GM21447 (cell line): ENCODE results near the gene CINP.
"Not testable (repeated sequence)": the region's sequence is repeated elsewhere in the genome, so short reads cannot be mapped to it uniquely, and the experiment has no call there.

Source experiments
- ATAC-seq: cut with Tn5 transposase; IDR thresholded peaks from one replicate; pipeline ENCODE4 v1.9.1; 2021; ENCODE audit not compliant: unreplicated experiment

CINP gene

GRCh38 chr14:102321456-102322422, 41.0 kb downstream of the CINP start:
- no peak for ATAC-seq

- ATAC-seq: no peak
Measured at GRCh38 chr14:102320671-102321455, 41.8 kb downstream of the CINP start.

- ATAC-seq: peak; percentile 11
Measured at GRCh38 chr14:102320033-102320660, 42.5 kb downstream of the CINP start.

- ATAC-seq: peak; percentile 45
Measured at GRCh38 chr14:102319351-102320032, 43.2 kb downstream of the CINP start, which contains the start of gene ZNF839. Gene ZNF839 (plus strand): TSS chr14:102319746. CDS start chr14:102319766, 20 bp downstream.

DNA sequence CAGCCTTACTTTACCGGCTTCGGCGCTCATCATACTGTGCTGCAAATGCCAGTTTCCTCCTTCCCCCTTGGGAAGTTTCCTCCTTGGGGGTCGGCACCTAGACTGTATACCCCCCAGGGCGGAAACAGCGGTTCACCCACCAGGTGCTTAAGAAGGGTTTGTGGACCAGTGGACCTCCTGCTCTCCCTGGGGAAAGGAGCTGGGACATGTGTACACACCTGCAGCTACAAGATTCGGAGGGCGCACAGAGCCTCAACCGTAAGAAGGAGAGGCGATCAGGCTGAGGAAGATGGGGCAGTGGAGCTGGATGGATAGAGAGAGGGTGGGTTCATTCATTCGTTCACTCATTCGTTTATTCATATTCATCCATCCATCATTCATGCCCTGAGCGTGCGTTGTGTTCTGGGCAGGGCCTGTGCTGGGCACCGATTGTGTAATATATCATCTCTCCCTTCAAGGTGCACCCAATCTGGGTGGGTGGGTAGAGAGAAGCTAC, 43.9 kb downstream of the CINP start:
- ATAC-seq: no peak

- ATAC-seq: no peak
Measured at GRCh38 chr14:102317564-102318248, 45.0 kb downstream of the CINP start.

GRCh38 chr14:102316743-102317563, 45.7 kb downstream of the CINP start:
- peak; percentile 56 for ATAC-seq

DNA sequence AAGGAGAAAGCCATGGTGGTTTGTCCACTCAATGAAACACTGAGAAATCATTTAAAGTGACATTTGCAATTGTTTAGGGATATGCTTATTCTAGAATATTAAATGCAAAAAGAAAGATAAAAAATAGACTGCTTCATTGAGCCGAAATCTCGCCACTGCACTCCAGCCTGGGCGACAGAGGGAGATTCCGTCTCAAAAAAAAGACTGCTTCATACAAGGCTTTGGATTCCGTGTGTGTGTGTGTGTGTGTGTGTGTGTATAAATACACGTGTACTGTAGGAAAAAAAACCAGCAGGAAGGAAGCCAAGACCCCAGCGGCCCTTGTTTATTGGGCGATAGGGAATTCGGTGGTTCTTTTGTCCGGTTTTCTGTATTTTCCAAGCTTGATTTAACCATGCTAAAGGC, 46.4 kb downstream of the CINP start:
- ATAC-seq: no peak

GRCh38 chr14:102315121-102315520, 47.6 kb downstream of the CINP start:
- no peak for ATAC-seq

DNA sequence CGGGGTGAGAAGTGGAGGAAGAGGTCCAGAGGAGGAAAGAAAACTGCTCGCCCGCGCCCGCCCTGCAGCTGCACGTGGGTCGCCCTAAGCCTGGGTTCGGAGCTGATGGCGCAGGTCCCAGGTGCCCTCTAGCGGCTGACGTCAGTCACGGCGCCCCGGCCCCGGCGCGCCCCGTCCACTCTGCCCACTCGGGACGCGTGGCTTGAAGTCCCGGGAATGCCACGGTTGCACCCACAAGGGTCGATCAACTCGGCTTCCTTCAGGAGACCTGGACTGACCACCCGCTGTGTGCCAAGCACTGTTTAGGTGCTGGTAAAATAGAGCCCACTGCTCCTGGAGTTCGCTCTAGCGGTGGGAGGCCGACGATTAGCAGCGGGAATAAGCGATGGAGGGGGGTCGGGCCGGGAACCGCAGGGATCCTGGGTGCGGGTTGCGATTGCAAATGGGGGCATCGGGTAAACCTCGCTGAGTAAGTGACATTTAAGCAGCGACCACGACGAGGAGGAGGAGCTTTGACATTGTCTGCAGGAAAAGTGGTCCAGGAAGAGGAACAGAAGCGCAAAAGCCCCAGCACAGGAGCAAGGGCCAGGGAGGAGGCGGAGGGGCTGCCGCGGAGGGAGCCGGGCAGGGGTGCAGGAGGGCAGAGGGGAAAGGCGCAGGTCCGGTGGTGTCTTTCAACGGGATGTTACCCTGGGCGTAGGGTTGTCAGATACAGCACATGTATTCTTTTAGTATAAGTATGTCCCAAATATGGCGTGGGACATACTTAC, 48.3 kb downstream of the CINP start:
- ATAC-seq: peak; percentile 45

GRCh38 chr14:102304611-102305506, 57.8 kb downstream of the CINP start, which contains the start of gene MOK:
Gene MOK (minus strand): TSS chr14:102305164. CDS start chr14:102304968, 196 bp downstream.
- ATAC-seq: peak; percentile 97

DNA sequence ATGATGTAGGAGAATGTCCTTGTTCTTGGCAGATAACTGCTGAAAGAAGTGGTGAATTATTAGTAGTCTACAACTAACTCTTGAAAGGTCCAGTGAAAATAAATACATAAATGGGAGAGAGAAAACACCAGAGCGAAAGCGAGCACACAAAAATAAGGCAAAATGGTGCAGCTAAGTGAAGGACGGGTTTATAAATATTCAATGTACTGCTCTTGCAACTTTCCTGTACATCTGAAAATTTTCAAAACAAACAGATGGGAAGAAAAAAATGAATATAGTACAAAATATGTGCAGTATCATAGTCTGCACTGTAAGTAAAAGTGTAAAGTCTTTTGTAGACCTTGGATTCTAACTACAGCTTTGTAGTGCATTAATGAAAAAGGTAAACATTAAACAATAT, 59.0 kb downstream of the CINP start:
- ATAC-seq: no peak

GRCh38 chr14:102298303-102299070, 64.2 kb downstream of the CINP start:
- not testable (repeated sequence) for ATAC-seq
